SJCRH30 (cell line): Measurements from ENCODE around the gene MYO1H. TPM values are rescaled to one million over a fixed set of nuclear protein-coding genes. Genes with fewer than 3 reads are reported as not detected.
"Not testable (repeated sequence)": the region's sequence is repeated elsewhere in the genome, so short reads cannot be mapped to it uniquely, and the experiment has no call there.

Experiments
- DNase-seq, 2 experiments: peaks; one replicate each; pipeline ENCODE4 v3.0.0-alpha.2; 2015 to 2020
- H3K27ac ChIP-seq: fragments of 250-450 bp; sonication (Bioruptor Pico); 2 replicates; pipeline ENCODE4 v1.5.1; 2020; ENCODE audit warnings: mild to moderate bottlenecking, moderate library complexity
- H3K27me3 ChIP-seq: fragments of 250-450 bp; sonication (Bioruptor Pico); 2 replicates; pipeline ENCODE4 v1.5.1; 2020; ENCODE audit warnings: mild to moderate bottlenecking, moderate library complexity
- H3K36me3 ChIP-seq: fragments of 250-450 bp; sonication (Bioruptor Pico); 2 replicates; pipeline ENCODE4 v1.5.1; 2020; ENCODE audit warnings: mild to moderate bottlenecking, moderate library complexity
- H3K4me1 ChIP-seq: fragments of 250-450 bp; sonication (Bioruptor Pico); 2 replicates; pipeline ENCODE4 v1.5.1; 2020; ENCODE audit warnings: mild to moderate bottlenecking, moderate library complexity
- H3K4me3 ChIP-seq: fragments of 250-450 bp; sonication (Bioruptor Pico); 2 replicates; pipeline ENCODE4 v1.5.1; 2020; ENCODE audit warnings: mild to moderate bottlenecking, moderate library complexity
- H3K9me3 ChIP-seq: fragments of 250-450 bp; sonication (Bioruptor Pico); replicated peaks from 2 replicates; pipeline ENCODE4 v1.5.1; 2020; ENCODE audit warnings: mild to moderate bottlenecking, moderate library complexity
- total RNA-seq: library from RNA; depleted of rRNA; stranded (reverse); fragments of >200 nt; shearing (Covaris generic); gene quantifications from 2 replicates; pipeline ENCODE4 v1.2.3, GENCODE V29; 2014

Gene MYO1H
- total RNA-seq, 1 experiment from 2014 or later, result not detected

DNA sequence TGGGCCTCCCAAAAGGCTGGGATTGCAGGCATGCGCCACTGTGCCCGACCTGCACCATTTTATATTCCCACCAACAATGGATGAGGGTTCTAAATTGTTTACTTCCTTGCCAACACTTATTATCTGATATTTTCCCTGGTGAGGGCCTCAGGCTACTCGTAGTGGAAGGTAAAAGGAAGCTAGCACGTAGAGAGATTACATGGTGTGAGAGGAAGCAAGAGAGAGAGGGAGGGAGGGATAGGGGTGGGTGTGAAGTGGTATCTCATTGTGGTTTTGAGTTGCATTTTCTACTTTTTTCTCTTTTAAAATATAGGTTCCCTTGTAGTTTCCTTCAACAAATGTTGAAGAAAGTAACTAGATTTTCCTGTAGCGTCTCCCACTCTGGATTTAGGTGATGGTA, 30.9 kb downstream of the MYO1H start:
- Histone ChIP-seq H3K4me3 (no peak overlapping the region), H3K9me3 (no peaks in the 10 kb centered on the region), H3K27me3 (no peaks in the 10 kb centered on the region), H3K4me1 (no peaks in the 10 kb centered on the region), H3K36me3 (no peaks in the 10 kb centered on the region), H3K27ac (no peak overlapping the region)
- DNase-seq, result no peak

DNA sequence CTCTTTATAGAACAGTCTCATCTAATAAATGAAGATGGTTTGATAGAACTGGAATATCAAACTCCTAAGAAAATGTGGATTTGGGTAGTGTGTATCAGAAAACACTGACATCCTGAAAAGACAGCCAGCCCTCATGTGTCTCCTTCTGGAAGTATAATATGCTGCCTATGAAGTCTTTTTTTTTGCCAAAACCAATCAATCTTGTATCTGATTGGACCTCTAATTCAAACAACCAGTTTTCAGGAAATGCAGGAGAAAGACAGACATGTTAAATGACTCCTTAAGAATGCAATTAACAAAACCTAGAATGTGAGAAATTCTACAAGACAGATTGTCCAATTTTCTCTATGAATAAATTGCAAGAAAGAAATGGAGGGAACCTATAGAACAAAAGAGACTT, 34.3 kb downstream of the MYO1H start:
- no peak overlapping the region for H3K4me3 ChIP-seq
- no peaks in the 10 kb centered on the region for H3K9me3 ChIP-seq
- no peak overlapping the region for H3K27ac ChIP-seq
- H3K36me3 ChIP-seq, result no peaks in the 10 kb centered on the region
- no peak for DNase-seq
- no peaks in the 10 kb centered on the region for H3K27me3 ChIP-seq
- H3K4me1 ChIP-seq, result no peaks in the 10 kb centered on the region

GRCh38 chr12:109383240-109383639, 35.5 kb downstream of the MYO1H start:
- Histone ChIP-seq H3K27ac (no peak overlapping the region), H3K4me1 (no peaks in the 10 kb centered on the region), H3K9me3 (no peaks in the 10 kb centered on the region), H3K36me3 (no peaks in the 10 kb centered on the region), H3K4me3 (no peak overlapping the region), H3K27me3 (no peaks in the 10 kb centered on the region)
- no peak for DNase-seq

- H3K36me3 ChIP-seq, result no peaks in the 10 kb centered on the region
- H3K9me3 ChIP-seq, result no peaks in the 10 kb centered on the region
- H3K4me3 ChIP-seq, result no peak overlapping the region
- H3K27me3 ChIP-seq, result no peaks in the 10 kb centered on the region
- H3K27ac ChIP-seq, result no peak overlapping the region
- peak in 1 of 2 experiments; percentile 52 for DNase-seq
- no peaks in the 10 kb centered on the region for H3K4me1 ChIP-seq
Measured at GRCh38 chr12:109385339-109386058, 37.8 kb downstream of the MYO1H start.

GRCh38 chr12:109386059-109386433, 38.3 kb downstream of the MYO1H start:
- no peak for DNase-seq
- H3K27me3 ChIP-seq, result no peaks in the 10 kb centered on the region

GRCh38 chr12:109387425-109388166, 39.9 kb downstream of the MYO1H start:
- H3K27me3 ChIP-seq, result no peaks in the 10 kb centered on the region
- no peaks in the 10 kb centered on the region for H3K36me3 ChIP-seq
- no peaks in the 10 kb centered on the region for H3K9me3 ChIP-seq
- no peak overlapping the region for H3K27ac ChIP-seq
- DNase-seq, result peak; percentile 26 to 61
- H3K4me3 ChIP-seq, result no peak overlapping the region
- no peaks in the 10 kb centered on the region for H3K4me1 ChIP-seq

More at GRCh38 chr12:109386059-109386433, 38.3 kb downstream of the MYO1H start:
- Histone ChIP-seq H3K27ac (no peak overlapping the region), H3K9me3 (no peaks in the 10 kb centered on the region), H3K4me1 (no peaks in the 10 kb centered on the region), H3K4me3 (no peak overlapping the region), H3K36me3 (no peaks in the 10 kb centered on the region)

DNA sequence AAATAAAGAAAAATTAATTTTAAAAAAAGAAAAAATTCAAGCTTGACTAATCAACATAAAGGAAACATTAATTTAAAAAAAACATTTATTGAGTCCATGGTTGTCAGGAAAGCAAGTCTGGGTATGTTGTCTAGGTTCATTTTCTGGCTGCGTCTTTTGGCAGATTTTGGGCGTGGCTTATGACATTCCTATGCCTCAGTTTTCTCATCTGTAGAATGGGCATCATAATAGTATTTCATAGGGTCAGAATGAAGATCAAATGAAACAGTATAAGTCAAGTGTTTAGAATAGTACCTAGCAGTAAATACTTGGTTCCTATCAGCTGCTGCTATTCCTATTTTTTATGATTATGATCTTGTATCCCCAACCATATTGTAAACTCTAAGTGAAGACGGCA, 40.5 kb downstream of the MYO1H start:
- Histone ChIP-seq H3K9me3 (no peaks in the 10 kb centered on the region), H3K27me3 (no peaks in the 10 kb centered on the region), H3K4me1 (no peaks in the 10 kb centered on the region), H3K36me3 (no peaks in the 10 kb centered on the region), H3K4me3 (no peak overlapping the region), H3K27ac (no peak overlapping the region)
- no peak for DNase-seq

- H3K27me3 ChIP-seq, result no peaks in the 10 kb centered on the region
- H3K4me3 ChIP-seq, result no peak overlapping the region
- no peaks in the 10 kb centered on the region for H3K9me3 ChIP-seq
- no peaks in the 10 kb centered on the region for H3K36me3 ChIP-seq
- peak; percentile 13 to 53 for DNase-seq
- H3K27ac ChIP-seq, result no peak overlapping the region
- no peaks in the 10 kb centered on the region for H3K4me1 ChIP-seq
Measured at GRCh38 chr12:109389146-109389545, 41.4 kb downstream of the MYO1H start.

GRCh38 chr12:109393437-109394345, 46.0 kb downstream of the MYO1H start:
- H3K27me3 ChIP-seq, result peaks cover 4% of the 10 kb centered on the region; the same call in 1 of the 2 replicates
- peak; percentile 10 to 65 for DNase-seq
- no peaks in the 10 kb centered on the region for H3K4me1 ChIP-seq
- no peaks in the 10 kb centered on the region for H3K36me3 ChIP-seq
- H3K27ac ChIP-seq, result no peak overlapping the region
- H3K4me3 ChIP-seq, result no peak overlapping the region
- H3K9me3 ChIP-seq, result no peaks in the 10 kb centered on the region

DNA sequence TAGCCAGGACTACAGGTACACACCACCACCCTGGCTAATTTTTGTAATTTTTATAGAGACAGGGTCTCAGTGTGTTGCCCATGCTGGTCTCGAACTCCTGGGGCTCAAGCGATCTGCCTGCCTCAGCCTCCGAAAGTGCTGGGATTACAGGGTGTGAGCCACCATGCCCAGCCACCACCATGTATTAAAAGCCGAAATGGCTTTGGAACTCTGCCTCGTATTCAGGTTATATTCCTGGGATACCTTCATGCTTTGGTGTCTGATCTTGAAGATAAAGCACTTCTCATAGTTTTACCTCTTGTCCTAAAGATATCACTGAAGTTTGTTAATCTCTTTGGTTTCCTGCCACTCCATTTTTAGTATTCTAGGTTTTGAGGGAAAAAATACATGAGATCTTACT, 47.2 kb downstream of the MYO1H start:
- no peak for DNase-seq
- H3K27me3 ChIP-seq, result peaks cover 4% of the 10 kb centered on the region; the same call in 1 of the 2 replicates
- no peaks in the 10 kb centered on the region for H3K4me1 ChIP-seq
- no peak overlapping the region for H3K27ac ChIP-seq
- no peak overlapping the region for H3K4me3 ChIP-seq
- no peaks in the 10 kb centered on the region for H3K36me3 ChIP-seq
- H3K9me3 ChIP-seq, result no peaks in the 10 kb centered on the region

DNA sequence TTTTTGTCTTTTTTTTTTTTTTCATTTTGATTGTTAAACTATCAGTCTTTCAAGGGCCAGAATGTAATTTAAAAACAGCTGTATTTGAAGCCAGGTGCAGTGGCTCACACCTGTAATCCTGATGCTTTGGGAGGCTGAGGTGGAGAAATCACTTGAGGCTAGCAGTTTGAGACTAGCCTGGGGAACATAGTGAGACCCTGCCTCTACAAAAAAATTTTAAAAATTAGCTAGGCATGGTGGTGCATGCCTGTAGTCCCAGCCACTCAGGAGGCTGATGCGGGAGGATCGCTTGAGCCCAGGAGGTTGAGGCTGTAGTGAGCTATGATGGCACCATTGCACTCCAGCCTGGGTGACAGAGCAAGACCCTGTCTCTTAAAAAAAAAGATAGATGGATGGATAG, 57.1 kb downstream of the MYO1H start:
- not testable (repeated sequence) for H3K27ac ChIP-seq, H3K27me3 ChIP-seq, H3K9me3 ChIP-seq, DNase-seq, H3K4me3 ChIP-seq, H3K36me3 ChIP-seq, H3K4me1 ChIP-seq

DNA sequence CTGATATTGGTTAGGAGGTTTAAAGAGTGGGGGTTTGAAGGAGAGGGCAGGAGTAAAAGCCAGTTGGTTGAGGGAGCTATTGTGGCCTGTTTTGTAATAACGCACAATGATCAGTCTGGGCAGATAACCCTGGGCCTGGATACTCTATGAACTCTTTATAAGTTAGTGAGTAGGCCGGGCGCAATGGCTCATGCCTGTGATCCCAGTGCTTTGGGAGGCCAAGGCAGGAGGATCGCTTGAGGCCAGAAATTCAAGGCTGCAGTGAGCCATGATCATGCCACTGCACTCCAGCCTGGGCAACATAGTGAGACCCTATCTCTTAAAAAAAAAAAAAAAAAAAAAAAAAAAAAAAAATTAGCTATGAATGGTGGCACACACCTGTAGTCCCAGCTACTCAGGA, 58.4 kb downstream of the MYO1H start:
- H3K4me3 ChIP-seq, H3K4me1 ChIP-seq, H3K27ac ChIP-seq, H3K9me3 ChIP-seq, H3K36me3 ChIP-seq, H3K27me3 ChIP-seq, DNase-seq: not testable (repeated sequence)

GRCh38 chr12:109418848-109419480, 71.3 kb downstream of the MYO1H start:
- no peak for DNase-seq
- Histone ChIP-seq H3K27ac (no peak overlapping the region), H3K4me3 (no peak overlapping the region), H3K4me1 (no peaks in the 10 kb centered on the region), H3K9me3 (no peaks in the 10 kb centered on the region), H3K27me3 (no peaks in the 10 kb centered on the region; the same call in 1 of the 2 replicates), H3K36me3 (no peaks in the 10 kb centered on the region)

DNA sequence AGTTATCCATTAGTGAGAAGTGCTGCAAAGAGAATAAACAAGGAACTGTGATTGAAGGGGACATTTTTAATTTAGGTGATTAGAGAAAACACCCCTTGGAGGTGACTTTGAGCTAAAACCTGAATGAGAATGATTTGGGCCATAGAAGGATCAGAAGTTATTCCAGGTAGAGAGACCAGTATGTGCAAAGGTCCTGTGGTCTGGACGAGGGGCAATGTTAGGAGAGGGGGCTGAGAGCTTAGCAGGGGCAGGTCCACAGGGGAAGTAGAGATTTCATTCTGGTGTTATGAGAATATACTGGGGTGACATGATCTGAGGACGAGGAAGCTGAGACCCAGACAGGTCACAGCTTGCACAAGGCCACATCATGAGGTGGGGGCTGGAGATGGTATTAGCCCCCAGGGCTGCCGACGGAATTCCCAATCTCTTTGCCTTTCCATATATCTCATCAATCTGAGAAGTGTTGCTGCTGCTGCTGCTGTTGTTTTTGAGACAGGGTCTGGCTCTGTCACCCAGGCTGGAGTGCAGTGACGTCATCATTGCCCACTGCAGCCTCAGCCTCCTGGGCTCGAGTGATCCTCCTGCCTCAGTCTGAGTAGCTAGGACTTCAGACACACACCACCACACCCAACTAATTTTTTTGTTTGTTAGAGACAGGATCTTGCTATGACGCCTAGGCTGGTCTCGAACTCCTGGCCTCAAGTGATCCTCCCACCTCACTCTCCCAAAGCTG, 73.8 kb downstream of the MYO1H start:
- H3K27ac ChIP-seq, result no peak overlapping the region
- H3K4me3 ChIP-seq, result no peak overlapping the region
- DNase-seq, result no peak
- H3K9me3 ChIP-seq, result no peaks in the 10 kb centered on the region
- H3K4me1 ChIP-seq, result no peaks in the 10 kb centered on the region
- H3K27me3 ChIP-seq, result no peaks in the 10 kb centered on the region; the same call in 1 of the 2 replicates
- no peaks in the 10 kb centered on the region for H3K36me3 ChIP-seq
